GM12873 (cell line): ENCODE data around the gene HMG20A.

Source experiments
- CTCF ChIP-seq: IDR thresholded peaks from 2 replicates; pipeline ENCODE4 v1.5.1; 2012; ENCODE audit warnings: low read depth, mild to moderate bottlenecking, moderate library complexity, low read length, control low read depth; ENCODE audit not compliant: insufficient read depth; ENCODE audit errors: missing control alignments

Gene HMG20A

GRCh38 chr15:77504871-77505270 is 84.2 kb downstream of the HMG20A start:
- TF ChIP-seq CTCF, result no peak

DNA sequence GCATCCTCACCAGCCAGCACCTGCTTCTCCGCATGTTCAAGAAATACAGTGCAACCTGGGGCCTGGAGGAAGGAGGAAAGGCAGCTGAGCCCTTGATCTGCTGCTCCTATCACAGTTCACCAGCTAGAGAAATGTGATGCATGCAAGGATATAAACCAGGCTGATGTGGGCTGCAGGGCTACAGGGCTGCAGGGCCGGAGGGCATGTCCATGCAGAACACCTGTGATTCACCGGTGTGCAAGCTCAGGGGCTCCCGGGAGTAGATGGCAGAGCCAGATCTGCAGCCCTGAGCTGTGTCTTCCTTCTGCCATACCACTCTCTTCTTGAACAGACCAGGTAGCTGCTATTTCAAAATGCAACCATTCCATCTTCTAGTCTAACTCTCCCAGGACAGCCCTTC is 84.9 kb downstream of the HMG20A start:
- TF ChIP-seq CTCF, result no peak

DNA sequence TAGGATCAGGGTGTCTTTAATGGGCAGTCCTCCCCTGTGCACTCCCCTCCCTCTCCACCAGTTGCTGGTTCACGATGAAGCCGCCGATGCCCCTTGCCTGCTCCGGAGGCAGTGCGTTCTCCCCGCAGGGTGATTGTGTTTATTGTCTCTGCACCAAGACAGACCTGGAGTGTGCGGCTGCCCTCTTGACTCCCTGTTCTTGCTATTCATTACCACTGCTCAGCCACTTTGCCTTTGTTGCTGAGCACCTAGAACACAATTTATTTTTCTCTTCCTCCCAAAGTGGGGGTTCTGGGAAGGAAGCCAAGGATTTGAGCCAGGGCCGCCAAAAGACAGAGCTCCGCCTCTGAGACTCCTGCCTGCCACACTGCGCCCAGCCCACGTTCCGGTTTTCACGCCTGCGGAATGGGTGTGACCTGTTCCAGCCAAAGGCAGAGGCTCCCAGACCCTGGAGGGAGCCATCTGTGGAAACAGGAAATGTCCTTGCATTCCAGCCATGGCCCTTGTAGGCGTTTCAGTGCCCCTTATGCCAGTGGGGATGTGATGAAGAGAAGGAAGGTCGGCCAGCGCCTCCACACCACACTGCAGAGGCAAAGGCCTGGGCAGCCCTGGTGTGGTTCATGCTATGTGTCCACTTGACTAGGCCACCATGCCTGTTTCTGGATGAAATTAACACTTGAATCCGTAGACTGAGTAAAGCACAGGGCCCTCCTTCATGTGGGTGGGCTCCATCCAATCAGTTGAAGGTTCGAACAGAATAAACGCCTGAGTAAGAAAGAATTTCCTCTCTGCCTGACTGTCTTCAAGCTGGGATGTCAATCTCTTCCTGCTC is 85.8 kb downstream of the HMG20A start:
- no peak for TF ChIP-seq CTCF

- no peak for TF ChIP-seq CTCF
These were observed 86.6 kb downstream of the HMG20A start for GRCh38 chr15:77507143-77507897.

- TF ChIP-seq CTCF, result no peak
These were observed 87.2 kb downstream of the HMG20A start for GRCh38 chr15:77507911-77508310.

GRCh38 chr15:77508541-77509243 is 88.0 kb downstream of the HMG20A start:
- TF ChIP-seq CTCF, result no peak
